GM23248 (cell line): ENCODE measurements around the gene TUBG2.

Source experiments
- EZH2 ChIP-seq: fragments of 200-600 bp; sonication (generic); IDR thresholded peaks from 2 replicates; pipeline ENCODE4 v1.6.1; 2018; ENCODE audit warnings: antibody characterized with exemption, mild to moderate bottlenecking; ENCODE audit not compliant: insufficient read depth, poor library complexity, severe bottlenecking
- EZH2phosphoT487 ChIP-seq: fragments of 200-600 bp; sonication (generic); IDR thresholded peaks from 2 replicates; pipeline ENCODE4 v1.6.1; 2018; ENCODE audit warnings: antibody characterized with exemption, moderate library complexity, mild to moderate bottlenecking, low read depth; ENCODE audit not compliant: insufficient read depth

DNA sequence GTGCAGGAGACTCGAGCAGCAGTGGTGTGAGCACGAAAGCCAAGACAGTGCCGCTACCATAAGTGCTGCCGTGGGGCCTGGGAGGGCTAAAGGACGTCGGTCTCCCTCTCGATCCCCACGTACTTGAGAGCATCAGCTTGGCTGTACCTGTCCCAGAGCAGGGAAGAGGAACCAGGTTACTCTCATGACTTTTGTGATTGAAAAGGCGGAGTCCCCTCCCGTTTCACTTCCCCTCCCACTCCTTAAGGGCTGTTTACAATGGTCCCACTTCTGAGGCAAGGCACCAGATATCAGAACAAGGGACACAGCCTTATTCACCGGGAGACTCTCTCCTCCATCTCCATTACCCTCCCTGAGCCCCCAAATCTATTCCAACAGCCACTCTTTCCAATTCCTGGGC lies 43.4 kb downstream of the TUBG2 start:
- TF ChIP-seq EZH2phosphoT487, result no peak
- no peak for TF ChIP-seq EZH2
